IPS DF 6.9 (cell line): ENCODE results near the gene SSTR4.

Source experiments
- DNase-seq: peaks from one replicate; pipeline ENCODE4 v3.0.0-alpha.2; 2013; ENCODE audit warnings: low read depth, low spot score
- H3K27ac ChIP-seq: one replicate; pipeline ENCODE4 v1.5.1; 2013; ENCODE audit warnings: low read length, control low read depth
- H3K27me3 ChIP-seq: 2 replicates; pipeline ENCODE4 v1.6.1; 2013; ENCODE audit warnings: mild to moderate bottlenecking, low read length; ENCODE audit not compliant: control insufficient read depth, insufficient read depth
- H3K36me3 ChIP-seq: 2 replicates; pipeline ENCODE4 v1.6.1; 2013; ENCODE audit warnings: low read length; ENCODE audit not compliant: control insufficient read depth, insufficient read depth
- H3K4me1 ChIP-seq: 2 replicates; pipeline ENCODE4 v1.6.1; 2013; ENCODE audit warnings: low read length; ENCODE audit not compliant: control insufficient read depth, insufficient read depth
- H3K4me3 ChIP-seq: 2 replicates; pipeline ENCODE4 v1.5.1; 2013; ENCODE audit warnings: mild to moderate bottlenecking, low read length
- H3K9me3 ChIP-seq: 2 replicates; pipeline ENCODE4 v1.6.1; 2013; ENCODE audit warnings: low read length, inconsistent platforms; ENCODE audit not compliant: control insufficient read depth, insufficient read depth
- WGBS: extraction: QIAGEN DNeasy Blood & Tissue Kit; methylation state at CpG from one replicate; pipeline ENCODE4 v1.1.7; 2013; ENCODE audit warnings: mixed read lengths, missing lambda C conversion rate; ENCODE audit not compliant: insufficient read length, insufficient coverage; 5-methylcytosine and 5-hydroxymethylcytosine counted together

SSTR4 gene

DNA sequence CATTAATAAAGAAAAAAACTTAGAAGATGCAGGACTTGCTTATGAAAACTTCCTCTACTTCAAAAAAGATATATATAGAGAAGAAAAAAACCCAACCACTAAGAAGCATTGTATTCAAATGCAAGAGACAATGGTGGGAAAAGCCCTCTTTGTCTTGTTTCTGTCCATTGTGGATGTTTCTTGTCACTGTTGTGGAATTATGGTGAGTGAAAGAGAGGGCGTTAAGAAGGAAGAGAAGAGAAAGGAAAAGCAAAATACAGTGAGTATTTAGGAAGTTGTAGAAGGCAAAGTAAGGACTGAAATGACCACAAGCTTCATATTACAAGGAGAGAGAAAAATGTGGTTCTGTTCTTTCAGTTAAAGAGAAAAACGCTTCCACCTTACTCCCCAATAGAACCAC, 28.5 kb downstream of the SSTR4 start:
- Histone ChIP-seq H3K9me3 (no peaks in the 10 kb centered on the region), H3K27ac (no peak overlapping the region), H3K36me3 (no peaks in the 10 kb centered on the region), H3K4me3 (no peak overlapping the region), H3K4me1 (peaks cover 2% of the 10 kb centered on the region; the same call in 1 of the 2 replicates), H3K27me3 (no peaks in the 10 kb centered on the region)
- WGBS: 100% methylated on average over 1 of the region's 2 CpGs
- no peak for DNase-seq

DNA sequence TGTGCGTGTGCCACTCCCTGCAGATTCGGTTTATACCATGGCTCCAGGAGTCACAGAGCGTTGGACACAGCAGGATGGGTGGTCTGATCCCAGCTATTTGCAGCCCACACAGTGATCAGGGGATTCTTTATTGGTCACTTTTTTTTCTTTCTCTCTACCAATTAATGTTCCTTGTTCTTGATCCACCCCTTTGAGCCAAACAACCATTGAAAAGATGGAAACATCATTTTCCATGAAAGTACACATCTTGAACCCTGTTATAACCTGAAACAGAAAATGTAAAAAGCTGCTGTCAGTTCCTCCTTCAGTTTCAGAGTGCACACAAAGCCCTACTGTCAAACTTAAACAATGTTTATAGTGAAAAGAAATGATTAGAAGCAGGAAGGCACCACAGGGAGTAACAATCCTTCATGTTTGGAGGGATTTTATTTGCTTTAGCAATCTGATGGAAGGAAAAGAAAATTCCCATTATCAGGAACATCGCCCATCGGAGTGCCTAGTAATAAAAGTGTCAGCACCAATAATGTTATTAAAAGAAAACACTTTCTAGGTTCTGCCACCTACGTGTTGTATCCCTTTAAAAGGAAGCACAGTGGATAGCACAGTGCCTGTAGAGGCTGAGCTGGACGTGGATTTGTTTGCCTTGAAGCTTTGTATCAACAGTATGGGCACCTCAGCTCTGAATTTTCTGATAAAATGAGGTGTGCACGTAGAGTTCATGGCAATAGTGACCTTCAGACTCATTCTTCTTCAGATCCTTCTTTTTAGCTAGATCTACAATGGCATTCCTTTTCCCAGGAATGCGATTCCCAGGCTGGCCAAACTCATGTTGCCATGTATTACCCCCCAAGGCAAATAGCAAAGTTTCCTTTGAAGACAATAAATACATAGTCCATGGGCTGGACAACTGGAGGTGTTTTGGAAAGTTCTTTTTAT, 30.4 kb downstream of the SSTR4 start:
- Histone ChIP-seq H3K27ac (no peak overlapping the region), H3K4me3 (no peak overlapping the region), H3K36me3 (no peaks in the 10 kb centered on the region), H3K27me3 (no peaks in the 10 kb centered on the region), H3K9me3 (no peaks in the 10 kb centered on the region), H3K4me1 (peaks cover 2% of the 10 kb centered on the region; the same call in 1 of the 2 replicates)
- no peak for DNase-seq
- no CpG with 5 or more reads among the region's 9 CpGs for WGBS

DNA sequence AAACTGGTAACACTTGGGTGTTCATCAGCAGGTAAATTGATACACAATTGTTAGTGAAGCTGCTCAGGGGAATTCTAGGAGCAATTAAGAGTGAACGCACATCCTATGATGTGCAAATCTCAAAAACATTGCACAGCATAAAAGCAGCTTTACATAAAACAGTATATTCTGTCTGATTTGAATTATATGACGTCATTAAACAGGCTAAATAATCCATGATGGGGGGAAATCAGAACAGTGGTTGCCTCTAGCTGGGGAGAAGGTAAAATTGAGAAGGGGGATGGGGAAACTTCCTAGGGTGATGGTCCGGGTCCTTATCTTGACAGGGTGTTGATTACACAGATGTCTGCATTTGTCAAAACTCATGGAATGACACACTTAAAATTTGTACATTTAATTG, 31.7 kb downstream of the SSTR4 start:
- no CpG with 5 or more reads among the region's 3 CpGs for WGBS
- H3K4me1 ChIP-seq: peaks cover 2% of the 10 kb centered on the region; the same call in 1 of the 2 replicates
- no peaks in the 10 kb centered on the region for H3K9me3 ChIP-seq
- no peaks in the 10 kb centered on the region; the same call in 1 of the 2 replicates for H3K27me3 ChIP-seq
- DNase-seq: no peak
- H3K4me3 ChIP-seq: no peak overlapping the region
- H3K36me3 ChIP-seq: no peaks in the 10 kb centered on the region
- no peak overlapping the region for H3K27ac ChIP-seq

DNA sequence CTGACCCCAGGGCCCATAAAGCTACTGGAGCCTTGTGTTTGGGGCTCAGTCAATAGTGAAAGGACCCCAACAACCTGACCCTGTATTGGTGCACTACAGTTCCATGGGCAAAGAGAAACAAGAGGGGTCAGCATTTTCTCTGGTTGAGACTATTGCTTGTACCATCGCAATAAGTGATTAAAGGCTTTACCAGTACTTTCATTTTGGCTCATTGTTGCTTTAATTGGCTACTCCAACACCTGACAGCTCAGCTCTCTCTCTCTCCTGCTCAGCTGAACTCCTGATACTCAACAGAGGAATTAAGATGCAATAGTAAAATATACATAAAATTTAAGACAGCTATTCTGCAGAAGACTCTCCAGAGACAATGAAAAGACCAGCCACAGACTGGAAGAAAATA, 33.2 kb downstream of the SSTR4 start:
- H3K4me1 ChIP-seq: no peaks in the 10 kb centered on the region
- no peaks in the 10 kb centered on the region for H3K9me3 ChIP-seq
- H3K4me3 ChIP-seq: no peak overlapping the region
- no peak overlapping the region for H3K27ac ChIP-seq
- no peak for DNase-seq
- H3K36me3 ChIP-seq: no peaks in the 10 kb centered on the region
- no peaks in the 10 kb centered on the region; the same call in 1 of the 2 replicates for H3K27me3 ChIP-seq
- no CpG with 5 or more reads among the region's 1 CpG for WGBS

DNA sequence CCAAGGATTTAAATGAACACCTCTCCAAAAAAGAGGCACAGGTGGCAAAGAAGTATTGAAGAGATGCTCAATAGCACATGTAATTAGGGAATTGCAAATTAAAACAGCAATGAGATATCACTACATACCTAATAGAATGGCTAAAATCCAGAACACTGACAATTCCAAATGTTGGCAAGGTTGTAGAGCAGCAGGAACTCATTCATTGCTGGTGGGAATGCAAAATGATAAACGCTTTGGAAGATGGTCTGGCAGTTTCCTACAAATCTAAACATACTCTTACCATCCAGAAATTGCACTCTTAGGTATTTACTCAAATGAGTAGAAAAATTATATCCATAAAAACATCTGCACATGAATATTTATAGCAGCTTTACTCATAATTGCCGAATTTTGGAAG, 34.0 kb downstream of the SSTR4 start:
- no CpG with 5 or more reads among the region's 2 CpGs for WGBS
- H3K27me3 ChIP-seq: no peaks in the 10 kb centered on the region; the same call in 1 of the 2 replicates

DNA sequence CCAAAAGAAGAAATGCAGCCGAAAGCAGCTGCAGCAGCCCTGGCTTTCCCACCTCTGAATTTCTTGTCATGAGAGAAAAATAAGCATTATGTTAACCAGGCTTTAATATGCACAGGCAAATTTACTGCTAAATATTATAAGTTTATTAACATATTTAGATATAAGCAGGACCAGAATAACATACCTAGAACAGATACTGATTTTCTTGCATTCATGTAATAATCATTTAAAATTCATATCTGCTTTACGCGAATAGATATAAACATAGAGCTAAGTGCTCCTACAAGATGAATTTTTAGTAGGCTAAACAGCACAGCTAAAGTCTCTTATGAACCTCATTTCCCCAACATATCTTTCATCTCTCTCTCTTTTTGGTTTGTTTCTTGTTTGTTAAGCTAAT, 36.3 kb downstream of the SSTR4 start:
- no CpG with 5 or more reads among the region's 3 CpGs for WGBS
- Histone ChIP-seq H3K4me1 (no peaks in the 10 kb centered on the region), H3K9me3 (no peaks in the 10 kb centered on the region), H3K27ac (no peak overlapping the region), H3K27me3 (no peaks in the 10 kb centered on the region; the same call in 1 of the 2 replicates), H3K4me3 (no peak overlapping the region), H3K36me3 (no peaks in the 10 kb centered on the region)
- DNase-seq: no peak

More for the DNA sequence above, 34.0 kb downstream of the SSTR4 start:
- no peak for DNase-seq
- H3K4me3 ChIP-seq: no peak overlapping the region
- no peaks in the 10 kb centered on the region for H3K9me3 ChIP-seq
- no peaks in the 10 kb centered on the region for H3K36me3 ChIP-seq
- no peak overlapping the region for H3K27ac ChIP-seq
- no peaks in the 10 kb centered on the region for H3K4me1 ChIP-seq

DNA sequence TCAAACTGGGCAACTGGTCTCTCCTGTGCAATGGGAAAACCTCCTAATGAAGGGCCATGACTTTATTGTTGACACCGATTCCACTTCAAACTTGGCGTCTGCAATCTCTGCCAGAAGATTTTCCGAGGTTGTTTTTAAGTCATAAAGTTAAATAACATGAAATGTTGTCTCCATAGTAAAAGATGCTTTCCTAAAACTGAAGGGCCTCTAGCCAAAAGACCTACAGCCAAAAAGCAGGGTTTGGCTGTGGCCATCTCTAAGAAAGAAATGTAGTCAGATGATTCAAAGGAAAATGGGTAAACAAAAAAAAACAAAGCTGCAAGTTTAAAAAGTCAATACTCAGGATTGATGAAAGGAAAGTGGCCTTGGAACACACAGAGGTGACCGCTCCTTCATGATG, 36.9 kb downstream of the SSTR4 start:
- no peaks in the 10 kb centered on the region for H3K9me3 ChIP-seq
- no peak for DNase-seq
- H3K27ac ChIP-seq: no peak overlapping the region
- no peak overlapping the region for H3K4me3 ChIP-seq
- H3K27me3 ChIP-seq: no peaks in the 10 kb centered on the region; the same call in 1 of the 2 replicates
- H3K36me3 ChIP-seq: no peaks in the 10 kb centered on the region
- no CpG with 5 or more reads among the region's 4 CpGs for WGBS
- no peaks in the 10 kb centered on the region for H3K4me1 ChIP-seq

DNA sequence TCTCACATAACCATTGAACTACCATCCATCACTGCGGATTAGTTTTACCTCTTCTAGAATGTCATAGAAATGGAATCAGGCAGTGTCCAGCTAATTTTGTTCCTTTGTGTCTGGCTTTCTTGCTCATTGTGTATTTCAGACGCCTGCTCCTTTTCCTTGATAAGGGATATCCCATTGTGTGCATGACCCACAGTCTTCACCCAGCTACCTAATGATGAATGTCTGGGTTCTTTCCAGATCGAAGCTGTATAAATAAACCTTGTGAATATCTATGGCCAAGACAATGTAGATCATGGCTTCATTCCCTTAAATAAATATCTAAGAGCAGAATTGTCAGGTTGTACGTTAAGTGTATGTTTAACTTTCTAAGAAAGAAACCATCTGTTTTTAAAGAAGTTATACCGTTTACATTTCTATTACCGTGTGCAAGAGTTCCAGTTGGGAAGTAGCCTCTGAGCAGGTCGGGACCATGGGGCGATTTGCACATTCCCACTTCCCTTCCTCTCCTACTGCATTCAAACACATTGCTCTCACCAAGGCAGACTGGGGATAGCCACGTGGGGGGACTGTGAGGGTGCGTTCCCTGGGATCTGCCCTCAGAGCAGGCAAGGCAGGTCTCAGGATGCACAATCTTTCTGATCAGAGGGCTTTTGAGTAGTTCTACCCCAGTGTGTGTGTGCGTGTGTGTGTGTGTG, 37.9 kb downstream of the SSTR4 start:
- WGBS: no CpG with 5 or more reads among the region's 11 CpGs
- no peak overlapping the region for H3K4me3 ChIP-seq
- no peak overlapping the region for H3K27ac ChIP-seq
- H3K9me3 ChIP-seq: no peaks in the 10 kb centered on the region
- DNase-seq: no peak
- H3K4me1 ChIP-seq: no peaks in the 10 kb centered on the region
- H3K27me3 ChIP-seq: no peaks in the 10 kb centered on the region; the same call in 1 of the 2 replicates
- no peaks in the 10 kb centered on the region for H3K36me3 ChIP-seq

DNA sequence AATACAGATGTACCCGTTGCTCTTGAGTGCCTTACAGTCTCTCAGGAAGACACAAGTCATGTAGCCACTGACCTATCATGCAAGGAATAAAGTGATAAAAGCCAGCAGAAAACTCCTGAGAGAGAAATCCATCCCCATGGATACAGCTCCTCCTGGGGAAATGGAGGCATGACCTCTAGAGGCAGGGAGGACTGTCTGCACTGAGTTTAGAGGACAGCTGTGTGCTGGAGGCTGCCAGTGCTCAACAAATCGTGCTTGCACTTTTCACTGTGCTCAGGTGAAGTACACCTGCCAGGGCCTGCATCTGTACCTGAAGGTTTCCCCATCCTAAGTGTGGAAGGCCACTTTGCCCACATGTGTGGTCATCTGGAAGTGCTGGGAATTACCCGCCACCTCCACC, 38.9 kb downstream of the SSTR4 start:
- WGBS: no CpG with 5 or more reads among the region's 3 CpGs
- DNase-seq: no peak

DNA sequence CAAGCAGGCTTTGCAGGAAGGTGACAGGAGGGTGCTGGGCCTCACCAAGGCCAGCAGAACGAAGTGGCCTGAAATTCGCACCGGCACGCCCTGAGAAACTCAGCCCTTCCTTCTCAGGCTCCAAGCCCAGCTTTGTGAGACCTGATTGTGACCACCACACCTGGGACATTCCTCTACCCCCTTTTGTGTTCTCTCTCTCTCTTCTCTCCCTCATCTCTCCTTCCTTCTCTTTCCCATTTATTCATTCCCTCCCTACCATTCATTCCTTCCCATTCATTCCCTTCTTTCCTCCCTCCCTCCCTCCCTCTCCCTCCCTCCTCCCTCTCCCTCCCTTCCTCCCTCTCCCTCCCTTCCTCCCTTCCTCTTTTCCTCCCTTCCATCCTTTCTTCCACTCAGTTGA, 42.2 kb downstream of the SSTR4 start:
- no peak for DNase-seq
- no peaks in the 10 kb centered on the region for H3K4me1 ChIP-seq
- no peak overlapping the region for H3K4me3 ChIP-seq
- WGBS: no CpG with 5 or more reads among the region's 4 CpGs
- no peaks in the 10 kb centered on the region for H3K36me3 ChIP-seq
- H3K27me3 ChIP-seq: no peaks in the 10 kb centered on the region
- H3K9me3 ChIP-seq: no peaks in the 10 kb centered on the region
- H3K27ac ChIP-seq: no peak overlapping the region

More for the DNA sequence above, 38.9 kb downstream of the SSTR4 start:
- Histone ChIP-seq H3K4me1 (no peaks in the 10 kb centered on the region), H3K4me3 (no peak overlapping the region), H3K27ac (no peak overlapping the region), H3K27me3 (no peaks in the 10 kb centered on the region; the same call in 1 of the 2 replicates), H3K9me3 (no peaks in the 10 kb centered on the region), H3K36me3 (no peaks in the 10 kb centered on the region)
